ENCODE data around the gene PLEKHA8. TPM values are rescaled to one million over a fixed set of nuclear protein-coding genes. Genes with fewer than 3 reads are reported as not detected.

The PLEKHA8 gene
- total RNA-seq, 1 experiment from 2014 or later, result 8.6 TPM

- no peaks in the 10 kb centered on the region for H3K9me3 ChIP-seq
- no peak overlapping the region for H3K4me3 ChIP-seq
- no peak for DNase-seq
- H3K36me3 ChIP-seq, result no peaks in the 10 kb centered on the region
- no peaks in the 10 kb centered on the region for H3K27me3 ChIP-seq
Observed at GRCh38 chr7:30162622-30163124, 134.5 kb downstream of the PLEKHA8 start.

- Histone ChIP-seq H3K36me3 (no peaks in the 10 kb centered on the region), H3K4me3 (no peak overlapping the region), H3K9me3 (no peaks in the 10 kb centered on the region), H3K27me3 (no peaks in the 10 kb centered on the region)
- DNase-seq, result no peak
Observed at GRCh38 chr7:30163231-30163894, 135.2 kb downstream of the PLEKHA8 start.

DNA sequence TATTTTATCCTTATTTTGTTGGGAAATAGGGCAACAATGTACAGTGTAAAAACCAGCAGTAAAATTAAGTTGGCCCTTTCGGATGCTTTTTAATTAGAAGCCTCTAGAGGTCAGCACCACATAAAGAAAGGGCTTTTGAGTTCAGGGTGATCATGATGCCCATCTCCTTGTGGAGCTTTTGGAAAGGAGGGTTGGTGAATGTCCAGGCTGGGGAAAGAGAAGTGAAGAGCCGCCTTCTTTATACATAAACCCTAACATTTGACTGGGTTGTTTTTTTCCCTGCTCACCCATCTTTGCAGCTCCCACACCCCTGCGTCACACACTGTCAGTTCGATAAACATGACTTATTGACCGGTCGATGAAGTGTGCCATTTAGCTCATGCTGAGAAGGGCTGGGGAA lies 136.4 kb downstream of the PLEKHA8 start:
- Histone ChIP-seq H3K9me3 (no peaks in the 10 kb centered on the region), H3K27me3 (no peaks in the 10 kb centered on the region), H3K36me3 (no peaks in the 10 kb centered on the region), H3K4me3 (no peak overlapping the region)
- DNase-seq, result no peak

GRCh38 chr7:30165590-30165989 lies 137.4 kb downstream of the PLEKHA8 start:
- no peaks in the 10 kb centered on the region for H3K36me3 ChIP-seq
- no peaks in the 10 kb centered on the region for H3K27me3 ChIP-seq
- no peak for DNase-seq
- no peaks in the 10 kb centered on the region for H3K9me3 ChIP-seq
- no peak overlapping the region for H3K4me3 ChIP-seq

DNA sequence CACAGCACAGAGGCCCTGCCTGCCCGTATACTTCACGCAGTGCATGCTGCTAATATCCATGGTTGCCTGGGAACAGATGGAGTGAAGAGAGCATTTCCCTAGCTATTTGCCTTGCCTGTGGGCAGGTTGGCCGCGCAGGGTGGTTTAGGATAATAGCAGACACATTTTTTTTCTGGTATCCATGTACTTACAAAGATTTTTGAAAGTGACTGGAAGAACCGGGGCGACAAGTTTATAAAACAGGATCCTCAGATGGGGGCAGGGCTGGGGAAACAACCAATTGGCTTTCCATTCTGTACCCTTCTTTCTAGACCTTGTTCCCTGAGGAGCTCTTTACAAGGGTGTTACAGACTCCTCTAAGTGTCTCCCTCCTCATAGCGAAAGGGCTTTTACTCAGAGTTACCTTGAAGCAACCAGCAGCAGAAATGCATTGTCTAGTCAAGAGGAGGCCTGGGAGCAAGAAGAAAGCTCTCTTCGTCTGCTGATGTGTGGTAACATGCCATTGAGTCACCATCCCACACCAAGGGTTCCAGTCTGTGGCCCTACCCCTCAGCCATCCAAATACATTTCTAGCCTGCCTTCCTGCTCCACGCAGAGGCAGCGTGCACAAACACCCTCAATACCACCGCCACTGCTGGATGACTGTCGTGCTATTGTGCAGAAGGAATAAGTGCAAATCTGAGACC lies 138.1 kb downstream of the PLEKHA8 start:
- Histone ChIP-seq H3K4me3 (no peak overlapping the region), H3K9me3 (no peaks in the 10 kb centered on the region), H3K27me3 (no peaks in the 10 kb centered on the region), H3K36me3 (no peaks in the 10 kb centered on the region)
- DNase-seq, result no peak

- Histone ChIP-seq H3K27me3 (no peaks in the 10 kb centered on the region), H3K36me3 (no peaks in the 10 kb centered on the region), H3K4me3 (no peak overlapping the region), H3K9me3 (no peaks in the 10 kb centered on the region)
- DNase-seq, result no peak
Observed at GRCh38 chr7:30166841-30167235, 138.6 kb downstream of the PLEKHA8 start.

- Histone ChIP-seq H3K4me3 (no peak overlapping the region), H3K9me3 (no peaks in the 10 kb centered on the region), H3K36me3 (no peaks in the 10 kb centered on the region), H3K27me3 (no peaks in the 10 kb centered on the region)
- no peak for DNase-seq
Observed at GRCh38 chr7:30167901-30168300, 139.7 kb downstream of the PLEKHA8 start.

GRCh38 chr7:30168835-30169573 lies 140.8 kb downstream of the PLEKHA8 start:
- no peaks in the 10 kb centered on the region for H3K36me3 ChIP-seq
- no peak overlapping the region for H3K4me3 ChIP-seq
- DNase-seq, result peak; percentile 23
- no peaks in the 10 kb centered on the region for H3K9me3 ChIP-seq
- no peaks in the 10 kb centered on the region for H3K27me3 ChIP-seq

DNA sequence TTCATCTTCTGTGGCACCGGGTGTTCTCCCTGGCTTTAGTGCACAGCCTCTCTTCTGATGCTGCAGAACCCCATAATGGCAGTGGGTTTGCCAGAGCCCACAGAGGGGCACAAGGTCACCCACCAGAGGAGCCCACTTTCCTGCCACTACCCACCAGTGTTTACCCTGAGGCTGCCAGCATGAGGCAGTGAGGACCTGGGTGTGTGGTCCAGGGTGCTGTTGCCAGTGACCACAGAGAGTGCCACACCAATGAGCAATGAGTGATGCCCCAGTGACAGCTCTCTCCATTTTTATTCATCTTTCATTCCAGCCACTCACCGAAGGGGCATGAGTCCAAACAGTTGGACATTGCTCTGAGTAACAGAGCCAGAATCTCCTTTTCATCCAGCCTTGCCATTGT lies 141.4 kb downstream of the PLEKHA8 start:
- Histone ChIP-seq H3K4me3 (no peak overlapping the region), H3K9me3 (no peaks in the 10 kb centered on the region), H3K36me3 (no peaks in the 10 kb centered on the region), H3K27me3 (no peaks in the 10 kb centered on the region)
- DNase-seq, result peak; percentile 57

GRCh38 chr7:30170476-30171205 lies 142.4 kb downstream of the PLEKHA8 start:
- DNase-seq, result peak; percentile 79
- Histone ChIP-seq H3K9me3 (no peaks in the 10 kb centered on the region), H3K4me3 (no peak overlapping the region)

GRCh38 chr7:30171766-30172447 lies 143.7 kb downstream of the PLEKHA8 start:
- Histone ChIP-seq H3K36me3 (no peaks in the 10 kb centered on the region), H3K27me3 (no peaks in the 10 kb centered on the region)
- DNase-seq, result peak; percentile 60

More at GRCh38 chr7:30170476-30171205, 142.4 kb downstream of the PLEKHA8 start:
- Histone ChIP-seq H3K27me3 (no peaks in the 10 kb centered on the region), H3K36me3 (no peaks in the 10 kb centered on the region)

GRCh38 chr7:30172451-30172850 lies 144.2 kb downstream of the PLEKHA8 start:
- Histone ChIP-seq H3K36me3 (no peaks in the 10 kb centered on the region), H3K4me3 (no peak overlapping the region), H3K27me3 (no peaks in the 10 kb centered on the region), H3K9me3 (no peaks in the 10 kb centered on the region)
- peak; percentile 66 for DNase-seq

More at GRCh38 chr7:30171766-30172447, 143.7 kb downstream of the PLEKHA8 start:
- H3K9me3 ChIP-seq, result no peaks in the 10 kb centered on the region
- H3K4me3 ChIP-seq, result no peak overlapping the region

DNA sequence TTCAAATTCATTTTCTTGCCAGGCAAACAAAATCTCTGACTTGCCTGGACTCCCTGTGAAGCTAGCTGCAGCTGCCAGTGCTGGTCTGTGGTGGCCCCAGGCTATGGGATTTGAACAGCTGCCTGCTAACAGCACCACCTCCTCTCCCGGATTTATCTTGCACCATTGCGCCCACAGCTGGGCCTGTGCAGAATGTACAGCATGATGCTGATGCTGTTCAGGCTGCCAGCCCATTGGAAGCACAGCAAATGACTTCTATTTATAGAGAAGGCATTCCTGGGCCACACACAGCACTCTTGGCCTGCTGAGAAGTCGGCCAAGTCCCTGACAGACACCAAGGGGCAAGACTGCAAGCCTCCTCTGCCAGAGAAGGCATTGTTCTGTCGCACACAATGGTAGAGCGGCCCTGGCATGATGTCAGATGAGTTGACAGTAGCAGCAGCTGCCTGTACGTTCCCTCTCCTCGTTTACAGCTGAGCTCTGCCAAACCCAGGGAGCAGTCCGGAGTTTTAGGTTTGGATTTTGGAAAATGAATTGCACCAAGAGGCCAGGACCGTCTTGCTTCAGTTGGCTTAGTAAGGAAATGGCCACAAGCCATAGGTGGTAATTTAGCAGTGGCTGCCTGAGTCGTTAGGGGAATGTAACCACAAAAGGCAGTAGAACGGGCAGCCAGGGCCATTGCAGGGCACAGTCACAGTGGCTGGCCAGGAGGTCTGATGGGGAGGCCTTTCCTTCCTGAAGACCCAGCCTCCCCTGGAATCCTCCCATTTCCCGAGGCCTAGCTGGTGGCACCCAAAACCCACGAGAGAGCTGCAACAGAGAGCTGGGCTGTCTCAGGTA lies 145.1 kb downstream of the PLEKHA8 start:
- DNase-seq, result peak; percentile 99
- Histone ChIP-seq H3K4me3 (no peak overlapping the region), H3K36me3 (no peaks in the 10 kb centered on the region), H3K27me3 (no peaks in the 10 kb centered on the region), H3K9me3 (no peaks in the 10 kb centered on the region)

DNA sequence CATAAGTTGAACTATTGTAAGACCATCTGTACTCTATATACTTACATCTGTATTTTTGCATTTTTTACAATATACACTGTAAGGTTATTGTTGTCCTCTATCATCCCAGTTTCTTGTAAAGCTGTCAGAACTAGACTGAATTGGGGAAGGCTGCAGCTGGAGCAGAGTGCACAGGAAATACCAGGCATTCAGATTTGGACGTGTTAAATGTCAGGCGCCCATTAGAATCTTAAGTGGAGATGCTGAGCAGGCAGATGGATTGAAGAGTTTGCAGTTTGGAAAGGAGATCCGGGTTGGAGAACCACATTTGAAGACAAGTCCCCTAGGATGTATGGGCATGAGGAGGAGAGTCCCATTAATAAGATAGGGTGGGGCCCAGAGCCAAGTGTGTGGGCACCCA lies 147.0 kb downstream of the PLEKHA8 start:
- peak; percentile 36 for DNase-seq
- no peaks in the 10 kb centered on the region for H3K27me3 ChIP-seq
- no peak overlapping the region for H3K4me3 ChIP-seq
- H3K9me3 ChIP-seq, result no peaks in the 10 kb centered on the region
- no peaks in the 10 kb centered on the region for H3K36me3 ChIP-seq

DNA sequence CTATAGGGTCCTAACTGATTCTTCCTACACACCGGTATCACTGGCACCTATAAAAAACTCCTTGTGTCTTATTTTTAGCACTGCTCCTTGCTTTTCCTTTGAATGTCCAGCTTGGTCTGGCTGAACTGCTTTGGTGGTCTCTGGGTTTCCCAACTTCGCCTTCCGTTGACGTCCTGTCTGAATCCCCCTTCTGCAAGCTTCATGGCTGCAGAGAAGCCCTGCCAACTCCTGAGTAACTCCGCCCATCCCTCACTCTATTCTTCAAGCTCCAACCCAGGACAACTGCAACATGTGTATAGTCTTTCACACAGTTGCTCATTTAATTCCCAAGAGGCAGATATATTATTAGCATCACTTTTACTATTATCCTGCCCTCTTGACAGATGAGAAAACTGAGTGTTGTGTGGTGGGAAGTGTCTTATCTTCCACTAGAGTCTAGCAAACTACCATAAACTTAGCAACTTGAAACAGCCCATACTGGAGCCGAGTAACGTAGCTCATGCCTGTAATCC lies 147.5 kb downstream of the PLEKHA8 start:
- Histone ChIP-seq H3K9me3 (no peaks in the 10 kb centered on the region), H3K27me3 (no peaks in the 10 kb centered on the region), H3K4me3 (no peak overlapping the region), H3K36me3 (no peaks in the 10 kb centered on the region)
- no peak for DNase-seq

Measured in MG63 (cell line).